Hepatocyte (in vitro differentiated cells): Measurements from ENCODE around the gene FHIP2A.

Source experiments
- EZH2 ChIP-seq: fragments of 200-600 bp; sonication (generic); IDR thresholded peaks from 2 replicates; pipeline ENCODE4 v1.6.1; 2016; ENCODE audit warnings: antibody characterized with exemption, mild to moderate bottlenecking, borderline replicate concordance
- TF ChIP-seq, protein P1 (sequence below): fragments of 200-600 bp; sonication (generic); IDR thresholded peaks from 2 replicates; pipeline ENCODE4 v1.5.1; 2016; ENCODE audit warnings: antibody characterized with exemption, mild to moderate bottlenecking; ENCODE audit not compliant: poor library complexity

- TF ChIP-seq, protein P1, sequence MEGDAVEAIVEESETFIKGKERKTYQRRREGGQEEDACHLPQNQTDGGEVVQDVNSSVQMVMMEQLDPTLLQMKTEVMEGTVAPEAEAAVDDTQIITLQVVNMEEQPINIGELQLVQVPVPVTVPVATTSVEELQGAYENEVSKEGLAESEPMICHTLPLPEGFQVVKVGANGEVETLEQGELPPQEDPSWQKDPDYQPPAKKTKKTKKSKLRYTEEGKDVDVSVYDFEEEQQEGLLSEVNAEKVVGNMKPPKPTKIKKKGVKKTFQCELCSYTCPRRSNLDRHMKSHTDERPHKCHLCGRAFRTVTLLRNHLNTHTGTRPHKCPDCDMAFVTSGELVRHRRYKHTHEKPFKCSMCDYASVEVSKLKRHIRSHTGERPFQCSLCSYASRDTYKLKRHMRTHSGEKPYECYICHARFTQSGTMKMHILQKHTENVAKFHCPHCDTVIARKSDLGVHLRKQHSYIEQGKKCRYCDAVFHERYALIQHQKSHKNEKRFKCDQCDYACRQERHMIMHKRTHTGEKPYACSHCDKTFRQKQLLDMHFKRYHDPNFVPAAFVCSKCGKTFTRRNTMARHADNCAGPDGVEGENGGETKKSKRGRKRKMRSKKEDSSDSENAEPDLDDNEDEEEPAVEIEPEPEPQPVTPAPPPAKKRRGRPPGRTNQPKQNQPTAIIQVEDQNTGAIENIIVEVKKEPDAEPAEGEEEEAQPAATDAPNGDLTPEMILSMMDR: no peak
- no peak for TF ChIP-seq EZH2
Measured at GRCh38 chr10:114829160-114829909, 7.8 kb downstream of the FHIP2A start.
